Measurements from ENCODE around the gene BRCA1.
"Not testable (repeated sequence)": the region's sequence is repeated elsewhere in the genome, so short reads cannot be mapped to it uniquely, and the experiment has no call there.

Gene BRCA1

GRCh38 chr17:43125133-43125966, at the start of gene BRCA1:
TSS of gene BRCA1 (minus strand) at chr17:43125364. CDS start at chr17:43124096, 1,268 bp downstream.
- no peak for TF ChIP-seq CTCF (IDR thresholded peaks at IDR 0.05; ENCODE audit: control extremely low read depth, extremely low read depth, low read depth, missing control alignments)
- ChIA-PET CTCF (interaction anchor here (1.2 kb wide), 1 partner anchor 11 kb away, joined by 3 read pairs; no protein-coding TSS in a partner anchor), POLR2A (interaction anchor here (0.6 to 0.8 kb wide), 4 partner anchors 101 to 249 kb away, joined by 6 to 10 read pairs (median 6); no protein-coding TSS in a partner anchor)
- DNase-seq (ENCODE audit: extremely low spot score) = peak; percentile 99

GRCh38 chr17:43171586-43172487, 46.7 kb upstream of the BRCA1 start:
- no peak for DNase-seq (ENCODE audit: extremely low spot score)
- ChIA-PET CTCF (interaction anchor here (0.7 to 1.7 kb wide), 6 partner anchors 19 to 346 kb away, joined by 3 to 5 read pairs (median 3); no protein-coding TSS in a partner anchor), POLR2A (interaction anchor here (0.6 to 1.9 kb wide), 4 partner anchors 40 to 174 kb away, joined by 3 to 7 read pairs (median 6); partner anchors contain the start of genes RPL27 and TMEM106A)
- TF ChIP-seq CTCF (IDR thresholded peaks at IDR 0.05; ENCODE audit: control extremely low read depth, extremely low read depth, low read depth, missing control alignments) = peak; percentile 22

GRCh38 chr17:43170766-43171585, 45.8 kb upstream of the BRCA1 start, which contains the start of gene NBR1:
TSS of gene NBR1 (plus strand) at chr17:43171214. CDS start at chr17:43175800, 4,586 bp downstream.
- peak; percentile 30 for TF ChIP-seq CTCF (IDR thresholded peaks at IDR 0.05; ENCODE audit: control extremely low read depth, extremely low read depth, low read depth, missing control alignments)
- DNase-seq (ENCODE audit: extremely low spot score) = peak; percentile 96
- CTCF ChIA-PET = interaction anchor here (0.7 to 1.7 kb wide), 6 partner anchors 20 to 347 kb away, joined by 3 to 5 read pairs (median 3); no protein-coding TSS in a partner anchor
- POLR2A ChIA-PET = interaction anchor here (0.6 to 1.9 kb wide), 4 partner anchors 41 to 173 kb away, joined by 3 to 7 read pairs (median 6); partner anchors contain the start of genes RPL27 and TMEM106A

- POLR2A ChIA-PET = interaction anchor here (0.6 to 1.0 kb wide), 3 partner anchors 147 to 268 kb away, joined by 3 to 6 read pairs (median 3); no protein-coding TSS in a partner anchor
- CTCF ChIA-PET = no interaction called here
- peak; percentile 96 for DNase-seq (ENCODE audit: extremely low spot score)
- no peak for TF ChIP-seq CTCF (IDR thresholded peaks at IDR 0.05; ENCODE audit: control extremely low read depth, extremely low read depth, low read depth, missing control alignments)
These were observed 45.1 kb upstream of the BRCA1 start for GRCh38 chr17:43170140-43170765.

GRCh38 chr17:43169561-43170139, 44.5 kb upstream of the BRCA1 start:
- TF ChIP-seq CTCF (IDR thresholded peaks at IDR 0.05; ENCODE audit: control extremely low read depth, extremely low read depth, low read depth, missing control alignments) = no peak
- CTCF ChIA-PET = no interaction called here
- POLR2A ChIA-PET = interaction anchor here (0.6 to 1.0 kb wide), 4 partner anchors 43 to 268 kb away, joined by 3 to 6 read pairs (median 3); no protein-coding TSS in a partner anchor
- DNase-seq (ENCODE audit: extremely low spot score) = peak; percentile 22

GRCh38 chr17:43165971-43166370, 40.8 kb upstream of the BRCA1 start:
- DNase-seq (ENCODE audit: extremely low spot score); CTCF ChIA-PET; POLR2A ChIA-PET: not testable (repeated sequence)

GRCh38 chr17:43159957-43160356, 34.8 kb upstream of the BRCA1 start:
- POLR2A ChIA-PET; DNase-seq (ENCODE audit: extremely low spot score); CTCF ChIA-PET: not testable (repeated sequence)

GRCh38 chr17:43159232-43159631, 34.1 kb upstream of the BRCA1 start:
- CTCF ChIA-PET = interaction anchor here (1.4 kb wide), 1 partner anchor 9 kb away, joined by 3 read pairs; no protein-coding TSS in a partner anchor
- DNase-seq (ENCODE audit: extremely low spot score); POLR2A ChIA-PET: not testable (repeated sequence)
